CD14-positive monocyte (primary cell): ENCODE measurements around the gene DYNLT3. TPM values are rescaled to one million over a fixed set of nuclear protein-coding genes. Genes with fewer than 3 reads are reported as not detected.

Experiments used
- DNase-seq, 3 donors: peaks; one replicate each; pipeline ENCODE4 v3.0.0-alpha.2; 2011 to 2022
- H2AFZ ChIP-seq: 2 replicates; pipeline ENCODE4 v1.6.0; 2012; ENCODE audit warnings: mild to moderate bottlenecking, low read depth, low read length, inconsistent platforms; ENCODE audit not compliant: insufficient read depth, poor library complexity, severe bottlenecking
- H3K27ac ChIP-seq, 2 donors: 1 replicate in 1 of 2; 2 replicates in 1 of 2; pipeline ENCODE4 v1.5.1; 2012 to 2013; ENCODE audit warnings: low read length in 2 of 2, control low read depth in 1 of 2, inconsistent platforms in 1 of 2, low read depth in 1 of 2, mild to moderate bottlenecking in 1 of 2
- H3K27me3 ChIP-seq, 2 donors: one replicate each; pipeline versions ENCODE4 v1.6.0 to v1.6.1; 2011 to 2013; ENCODE audit warnings: low read length in 2 of 2; ENCODE audit not compliant: control insufficient read depth in 2 of 2, insufficient read depth in 2 of 2
- H3K36me3 ChIP-seq, 2 donors: replicated peaks in 1 of 2; 1 replicate in 1 of 2; 2 replicates in 1 of 2; pipeline versions ENCODE4 v1.5.1 to v1.6.1; 2012 to 2013; ENCODE audit warnings: low read length in 2 of 2, control low read depth in 1 of 2, inconsistent platforms in 1 of 2, mild to moderate bottlenecking in 1 of 2; ENCODE audit not compliant: insufficient read depth in 2 of 2, control insufficient read depth in 1 of 2
- H3K4me1 ChIP-seq, 2 donors: 1 replicate in 1 of 2; 2 replicates in 1 of 2; pipeline versions ENCODE4 v1.5.1 to v1.6.1; 2012 to 2013; ENCODE audit warnings: low read length in 2 of 2, control low read depth in 1 of 2, inconsistent platforms in 1 of 2, mild to moderate bottlenecking in 1 of 2, moderate library complexity in 1 of 2; ENCODE audit not compliant: insufficient read depth in 2 of 2, control insufficient read depth in 1 of 2
- H3K4me2 ChIP-seq: replicated peaks from 2 replicates; pipeline ENCODE3; 2012; ENCODE audit warnings: low read length, moderate library complexity, mild to moderate bottlenecking; ENCODE audit not compliant: poor library complexity, severe bottlenecking; ENCODE audit errors: extremely low read depth
- H3K4me3 ChIP-seq, 3 experiments: fragments of 200-600 bp in 1 of 3; sonication (generic) in 1 of 3; replicated peaks in 1 of 3; 1 replicate in 2 of 3; 2 replicates in 1 of 3; pipeline ENCODE4 v1.5.1; 2011 to 2013; ENCODE audit warnings: low read length in 3 of 3, mild to moderate bottlenecking in 3 of 3, control low read depth in 2 of 3, low read depth in 2 of 3, inconsistent platforms in 1 of 3, moderate library complexity in 1 of 3
- H3K79me2 ChIP-seq: 2 replicates; pipeline ENCODE4 v1.6.0; 2012; ENCODE audit warnings: mild to moderate bottlenecking, control low read depth, inconsistent platforms, low read length, moderate library complexity; ENCODE audit not compliant: insufficient read depth
- H3K9ac ChIP-seq: 2 replicates; pipeline ENCODE4 v1.6.0; 2017; ENCODE audit warnings: low read length, mild to moderate bottlenecking; ENCODE audit not compliant: insufficient read depth, poor library complexity, severe bottlenecking
- H3K9me3 ChIP-seq, 2 donors: replicated peaks in 1 of 2; 1 replicate in 1 of 2; 2 replicates in 1 of 2; pipeline versions ENCODE4 v1.5.1 to v1.6.1; 2012 to 2013; ENCODE audit warnings: low read length in 2 of 2, control low read depth in 1 of 2; ENCODE audit not compliant: control insufficient read depth in 1 of 2, insufficient read depth in 1 of 2
- H4K20me1 ChIP-seq: 2 replicates; pipeline ENCODE4 v1.6.0; 2012; ENCODE audit warnings: mild to moderate bottlenecking, low read length, control low read depth, moderate library complexity; ENCODE audit not compliant: insufficient read depth
- H3K27ac Mint-ChIP-seq, 7 donors: one replicate each; pipeline ENCODE4 v1.8.0; 2020; ENCODE audit warnings: mild to moderate bottlenecking in 7 of 7, mixed read lengths in 7 of 7, moderate library complexity in 6 of 7, inconsistent platforms in 2 of 7
- H3K27me3 Mint-ChIP-seq, 3 donors: one replicate each; pipeline ENCODE4 v1.8.0; 2021 to 2022; ENCODE audit warnings: low read depth in 3 of 3, mild to moderate bottlenecking in 3 of 3, mixed read lengths in 3 of 3, moderate library complexity in 3 of 3, inconsistent platforms in 1 of 3
- H3K36me3 Mint-ChIP-seq, 2 donors: one replicate each; pipeline ENCODE4 v1.8.0; 2020; ENCODE audit warnings: mixed read lengths in 2 of 2, inconsistent platforms in 1 of 2, mild to moderate bottlenecking in 1 of 2
- H3K4me1 Mint-ChIP-seq: one replicate; pipeline ENCODE4 v1.8.0; 2020; ENCODE audit warnings: mild to moderate bottlenecking, mixed read lengths
- H3K4me3 Mint-ChIP-seq, 2 donors: one replicate each; pipeline ENCODE4 v1.8.0; 2020; ENCODE audit warnings: mild to moderate bottlenecking in 2 of 2, mixed read lengths in 2 of 2, moderate library complexity in 1 of 2
- H3K9me3 Mint-ChIP-seq, 7 donors: one replicate each; pipeline ENCODE4 v1.8.0; 2020 to 2022; ENCODE audit warnings: mixed read lengths in 7 of 7, mild to moderate bottlenecking in 6 of 7, moderate library complexity in 6 of 7, inconsistent platforms in 2 of 7
- WGBS: methylation state at CpG from one replicate; pipeline ENCODE4 v1.1.5; 2013; ENCODE audit warnings: missing lambda C conversion rate; ENCODE audit not compliant: insufficient coverage; 5-methylcytosine and 5-hydroxymethylcytosine counted together
- intact Hi-C, 2 donors: fragments of 100-400 bp; cut with micrococcal nuclease; formaldehyde crosslinking; loops; one replicate each; pipeline versions ENCODE4 v1.15.0 to v1.15.1; 2023
- polyA plus RNA-seq, 3 donors: library from polyadenylated mRNA; depleted of rRNA in 1 of 3; unstranded in 2 of 3; stranded (reverse) in 1 of 3; fragments of 300-500 nt in 2 of 3; fragments of >200 nt in 1 of 3; fragmentation: Illumina TruSeq in 2 of 3; gene quantifications; 1 replicate in 2 of 3; 2 replicates in 1 of 3; pipeline ENCODE4 v1.2.3, GENCODE V29; 2012 to 2021
- TF ChIP-seq, protein P1 (sequence below): fragments of 200-600 bp; IDR thresholded peaks from one replicate; pipeline ENCODE4 v1.8.0; 2022; ENCODE audit warnings: antibody characterized with exemption, mild to moderate bottlenecking

The DYNLT3 gene
- polyA plus RNA-seq, 3 donors: 9.4 to 21.9 (median 15.2) TPM

DNA sequence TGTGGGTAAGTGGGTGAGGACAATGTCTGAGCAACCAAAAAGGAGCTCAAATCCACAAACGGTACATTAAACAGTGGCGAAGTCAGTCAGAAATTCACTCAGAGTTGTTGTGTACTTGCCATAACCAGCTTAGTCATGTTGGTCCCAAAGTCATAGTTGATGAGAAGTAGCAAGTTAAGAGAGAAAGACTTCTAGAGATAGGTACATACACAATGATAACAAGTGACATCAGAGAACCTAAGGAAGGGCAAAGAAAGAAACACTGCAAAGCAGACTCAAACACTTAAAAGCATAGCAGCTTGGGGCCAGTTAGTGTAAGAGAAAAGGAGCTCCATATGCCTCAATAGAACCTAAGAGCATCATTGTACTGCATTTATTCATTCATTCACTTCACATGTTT, 30.2 kb downstream of the DYNLT3 start:
- intact Hi-C loops: no loop called here
- no peaks in the 10 kb centered on the region for H4K20me1 ChIP-seq
- Mint-ChIP-seq H3K27ac (peak overlapping the region in 4 of 7 donors; percentile 12 to 69 (median 46)), H3K4me3 (no peak overlapping the region), H3K27me3 (peaks cover 0 to 12% (median 0%) of the 10 kb centered on the region in 3 donors), H3K36me3 (peaks cover 14 to 19% of the 10 kb centered on the region in 2 donors), H3K9me3 (peaks cover 0 to 3% (median 0%) of the 10 kb centered on the region in 7 donors), H3K4me1 (peaks cover 70% of the 10 kb centered on the region)
- peak overlapping the region in 1 of 3 experiments; percentile 1 for H3K4me3 ChIP-seq
- no CpG with 5 or more reads among the region's 2 CpGs for WGBS
- no peaks in the 10 kb centered on the region for H3K79me2 ChIP-seq
- no peak for DNase-seq
- H3K4me1 ChIP-seq: peaks cover 55 to 61% of the 10 kb centered on the region in 2 donors
- peaks cover 14 to 19% of the 10 kb centered on the region in 2 donors for H3K36me3 ChIP-seq
- peaks cover 0 to 1% of the 10 kb centered on the region in 2 donors for H3K27me3 ChIP-seq
- H2AFZ ChIP-seq: no peak overlapping the region
- H3K9me3 ChIP-seq: no peaks in the 10 kb centered on the region
- H3K27ac ChIP-seq: peak overlapping the region in 1 of 2 donors; percentile 1
- no peak overlapping the region for H3K9ac ChIP-seq
- peak overlapping the region; percentile 0 for H3K4me2 ChIP-seq
- TF ChIP-seq, protein P1, sequence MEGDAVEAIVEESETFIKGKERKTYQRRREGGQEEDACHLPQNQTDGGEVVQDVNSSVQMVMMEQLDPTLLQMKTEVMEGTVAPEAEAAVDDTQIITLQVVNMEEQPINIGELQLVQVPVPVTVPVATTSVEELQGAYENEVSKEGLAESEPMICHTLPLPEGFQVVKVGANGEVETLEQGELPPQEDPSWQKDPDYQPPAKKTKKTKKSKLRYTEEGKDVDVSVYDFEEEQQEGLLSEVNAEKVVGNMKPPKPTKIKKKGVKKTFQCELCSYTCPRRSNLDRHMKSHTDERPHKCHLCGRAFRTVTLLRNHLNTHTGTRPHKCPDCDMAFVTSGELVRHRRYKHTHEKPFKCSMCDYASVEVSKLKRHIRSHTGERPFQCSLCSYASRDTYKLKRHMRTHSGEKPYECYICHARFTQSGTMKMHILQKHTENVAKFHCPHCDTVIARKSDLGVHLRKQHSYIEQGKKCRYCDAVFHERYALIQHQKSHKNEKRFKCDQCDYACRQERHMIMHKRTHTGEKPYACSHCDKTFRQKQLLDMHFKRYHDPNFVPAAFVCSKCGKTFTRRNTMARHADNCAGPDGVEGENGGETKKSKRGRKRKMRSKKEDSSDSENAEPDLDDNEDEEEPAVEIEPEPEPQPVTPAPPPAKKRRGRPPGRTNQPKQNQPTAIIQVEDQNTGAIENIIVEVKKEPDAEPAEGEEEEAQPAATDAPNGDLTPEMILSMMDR: no peak

DNA sequence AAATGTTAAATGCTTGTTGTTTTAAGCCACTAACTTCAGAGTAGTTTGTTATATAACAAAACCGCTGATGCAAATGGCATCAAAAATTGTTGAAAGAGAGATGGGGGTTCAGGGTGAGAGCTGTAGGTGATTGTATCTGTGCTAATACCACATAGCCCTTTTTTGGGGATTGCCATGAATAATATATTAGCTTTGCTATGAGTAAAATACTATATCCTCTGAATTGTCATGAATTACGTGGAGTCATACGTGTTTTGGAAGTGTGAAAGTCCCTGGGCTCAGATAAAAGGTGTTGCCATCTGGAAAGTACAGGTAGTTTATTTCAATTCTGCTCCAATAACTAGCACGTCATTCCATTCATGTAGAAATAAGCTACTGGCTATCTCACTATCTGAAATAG, 30.6 kb downstream of the DYNLT3 start:
- intact Hi-C loops: no loop called here
- H3K9ac ChIP-seq: no peak overlapping the region

More for the DNA sequence above, 30.6 kb downstream of the DYNLT3 start:
- peaks cover 60 to 65% of the 10 kb centered on the region in 2 donors for H3K4me1 ChIP-seq
- no peaks in the 10 kb centered on the region for H4K20me1 ChIP-seq
- DNase-seq: no peak
- H3K4me2 ChIP-seq: no peak overlapping the region
- H2AFZ ChIP-seq: no peak overlapping the region
- Mint-ChIP-seq H3K27ac (peak overlapping the region in 5 of 7 donors; percentile 15 to 89 (median 85)), H3K27me3 (peaks cover 0 to 12% (median 0%) of the 10 kb centered on the region in 3 donors), H3K9me3 (peaks cover 0 to 3% (median 0%) of the 10 kb centered on the region in 7 donors), H3K4me3 (no peak overlapping the region), H3K36me3 (peaks cover 18 to 23% of the 10 kb centered on the region in 2 donors), H3K4me1 (peaks cover 74% of the 10 kb centered on the region)
- no peaks in the 10 kb centered on the region for H3K9me3 ChIP-seq
- H3K27ac ChIP-seq: peak overlapping the region in 1 of 2 donors; percentile 30
- H3K36me3 ChIP-seq: peaks cover 15 to 23% of the 10 kb centered on the region in 2 donors
- no peaks in the 10 kb centered on the region for H3K79me2 ChIP-seq
- peaks cover 0 to 3% of the 10 kb centered on the region in 2 donors for H3K27me3 ChIP-seq
- TF ChIP-seq, protein P1: no peak
- WGBS: no CpG with 5 or more reads among the region's 4 CpGs
- H3K4me3 ChIP-seq: no peak overlapping the region
